NCI-H446 treated with DMSO at 0.1 percent for 48 hours (cell line): ENCODE results near the gene SMC3.
"Not testable (repeated sequence)": the region's sequence is repeated elsewhere in the genome, so short reads cannot be mapped to it uniquely, and the experiment has no call there.

Experiments
- DNase-seq: peaks from one replicate; lab custom pipeline; 2025; lab: John Stamatoyannopoulos, UW

The SMC3 gene

GRCh38 chr10:110625951-110626855 is 58.7 kb downstream of the SMC3 start:
- DNase-seq = no peak

DNA sequence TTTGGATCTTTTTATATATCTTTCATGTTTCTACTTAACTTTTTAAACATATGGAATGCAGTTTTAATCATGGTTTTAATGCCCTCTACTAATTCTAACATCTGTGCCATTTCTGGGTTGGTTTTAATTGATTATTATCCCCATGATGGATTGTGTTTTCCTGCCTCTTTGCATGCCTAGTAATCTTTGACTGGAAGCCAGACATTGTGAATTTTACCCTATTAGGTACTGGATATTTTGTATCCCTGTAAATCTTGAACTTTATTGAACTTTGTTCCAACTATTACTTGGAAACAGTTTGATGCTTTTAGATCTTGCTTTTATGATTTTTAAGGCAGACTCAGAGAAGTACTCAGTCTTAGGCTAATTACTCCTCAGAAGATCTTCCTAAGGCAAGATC is 60.7 kb downstream of the SMC3 start:
- DNase-seq = no peak

- DNase-seq = peak; percentile 29
Measured at GRCh38 chr10:110629680-110630191, 62.2 kb downstream of the SMC3 start.

- no peak for DNase-seq
Measured at GRCh38 chr10:110631934-110632333, 64.4 kb downstream of the SMC3 start.

GRCh38 chr10:110632591-110633215 is 65.2 kb downstream of the SMC3 start:
- DNase-seq = peak; percentile 42

DNA sequence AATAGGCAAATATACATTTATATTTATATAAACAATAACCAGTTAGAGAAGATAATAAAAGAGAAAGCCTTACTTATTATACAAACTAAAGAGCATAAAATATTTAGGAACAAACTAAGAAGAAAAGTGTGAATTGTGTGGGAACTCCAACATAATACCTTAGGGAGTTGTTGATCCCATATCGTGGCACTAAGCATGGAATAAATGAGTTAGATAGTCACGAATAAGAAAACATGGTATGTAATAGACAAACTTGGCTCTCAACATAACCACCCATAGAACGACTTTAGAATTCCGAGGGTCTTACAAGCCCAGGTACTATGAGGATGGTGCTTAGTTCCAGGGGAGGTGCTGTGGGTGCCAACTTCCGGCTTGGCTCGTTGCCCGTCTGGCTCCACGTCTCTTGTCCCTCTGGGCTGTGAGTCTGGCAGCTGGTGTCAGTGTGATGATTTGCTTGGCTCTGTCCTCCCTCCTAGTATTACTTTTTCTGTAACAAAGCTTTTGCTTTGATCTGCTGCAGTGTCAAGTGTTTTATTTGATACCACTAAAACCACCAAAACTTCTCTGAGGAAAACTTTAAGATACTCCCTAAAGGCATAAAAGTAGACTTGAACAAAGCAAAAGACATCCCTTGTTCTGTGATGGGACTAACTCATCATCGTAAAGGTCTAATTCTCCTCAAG is 67.2 kb downstream of the SMC3 start:
- DNase-seq = peak; percentile 37

DNA sequence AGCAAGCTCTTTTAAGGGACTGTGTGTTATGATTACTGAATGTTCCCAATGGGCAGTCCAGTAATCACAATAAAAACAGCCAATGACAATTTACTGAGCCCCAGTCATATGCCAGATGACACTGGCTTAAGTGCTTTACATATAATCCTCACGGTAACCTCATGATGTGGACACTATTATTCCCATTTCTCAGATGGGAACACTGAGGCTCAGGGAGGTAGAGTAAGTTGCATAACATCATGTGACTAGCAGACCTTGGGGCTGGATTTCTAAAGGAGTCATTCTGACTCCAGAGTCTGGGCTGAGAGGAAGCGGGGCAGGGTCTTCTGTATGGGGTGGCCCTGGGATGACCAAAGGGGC is 69.1 kb downstream of the SMC3 start:
- DNase-seq = no peak

DNA sequence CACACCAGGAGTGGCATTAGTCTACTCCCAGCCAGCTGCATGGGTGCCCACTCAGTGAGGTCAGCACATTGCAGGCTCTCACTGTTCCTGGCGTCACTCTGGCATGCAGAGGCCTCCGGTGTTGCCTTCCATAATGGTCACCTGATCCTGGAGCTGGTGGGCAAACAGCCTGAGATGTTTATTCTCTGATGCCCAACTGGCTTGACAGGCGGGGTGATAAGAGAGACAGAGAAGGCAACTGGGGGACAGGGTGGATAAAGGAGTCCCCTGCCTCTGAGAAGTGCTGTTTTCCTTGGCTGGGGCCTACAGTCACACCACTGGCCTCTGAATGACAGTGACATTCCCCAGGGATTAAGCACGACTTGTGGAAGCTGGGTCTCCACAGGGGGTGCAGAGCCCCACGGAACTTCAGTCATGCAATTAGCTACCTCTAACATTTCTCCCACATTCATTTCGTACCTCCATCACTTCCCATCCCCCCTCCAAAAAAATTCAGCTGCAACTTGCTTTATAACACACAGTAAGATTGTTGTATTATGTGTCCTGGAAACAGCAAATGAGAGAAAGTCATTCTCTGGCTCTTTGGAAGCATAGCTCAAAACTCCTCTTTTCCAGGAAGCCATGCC is 69.5 kb downstream of the SMC3 start:
- DNase-seq = no peak

DNA sequence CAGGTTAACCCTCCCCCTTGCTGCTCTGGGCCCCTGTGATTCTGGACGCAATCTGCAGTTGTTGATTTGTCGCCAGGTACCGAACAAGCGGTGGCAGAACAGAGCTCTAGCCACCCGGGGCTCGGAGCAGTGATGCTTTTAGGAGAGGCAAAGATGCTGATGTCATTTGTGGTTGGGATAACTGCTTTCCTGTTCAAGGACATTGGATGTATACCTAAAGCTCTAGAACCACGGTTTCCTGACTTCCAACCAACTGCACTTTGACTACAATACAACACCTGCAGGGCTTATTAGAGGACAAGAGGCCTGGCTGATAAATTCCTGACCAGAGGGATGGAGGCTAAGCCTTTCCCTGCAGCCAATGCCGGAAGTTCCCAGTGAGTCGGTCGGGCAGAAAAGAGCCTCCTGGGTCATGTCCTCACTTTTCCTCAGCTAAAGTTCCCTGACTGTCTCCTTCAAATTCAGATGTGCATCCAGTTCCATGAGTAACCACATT is 70.1 kb downstream of the SMC3 start:
- no peak for DNase-seq

GRCh38 chr10:110638319-110638718 is 70.8 kb downstream of the SMC3 start:
- DNase-seq = no peak

DNA sequence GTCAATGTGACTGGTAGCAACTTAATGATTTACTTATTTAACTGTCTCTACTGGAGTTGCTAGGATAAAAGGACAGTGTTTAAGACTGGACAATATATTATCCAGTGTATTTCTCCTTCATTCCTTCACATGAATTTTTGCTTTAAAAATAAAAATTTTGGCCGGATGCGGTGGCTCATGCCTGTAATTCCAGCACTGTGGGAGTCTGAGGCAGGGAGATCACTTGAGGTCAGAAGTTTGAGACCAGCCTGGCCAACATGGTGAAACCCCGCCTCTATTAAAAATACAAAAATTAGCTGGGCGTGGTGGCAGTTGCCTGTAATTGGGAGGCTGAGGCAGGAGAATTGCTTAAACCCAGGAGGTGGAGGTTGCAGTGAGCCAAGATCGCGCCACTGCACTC is 71.6 kb downstream of the SMC3 start:
- not testable (repeated sequence) for DNase-seq

GRCh38 chr10:110639858-110640257 is 72.4 kb downstream of the SMC3 start:
- not testable (repeated sequence) for DNase-seq

DNA sequence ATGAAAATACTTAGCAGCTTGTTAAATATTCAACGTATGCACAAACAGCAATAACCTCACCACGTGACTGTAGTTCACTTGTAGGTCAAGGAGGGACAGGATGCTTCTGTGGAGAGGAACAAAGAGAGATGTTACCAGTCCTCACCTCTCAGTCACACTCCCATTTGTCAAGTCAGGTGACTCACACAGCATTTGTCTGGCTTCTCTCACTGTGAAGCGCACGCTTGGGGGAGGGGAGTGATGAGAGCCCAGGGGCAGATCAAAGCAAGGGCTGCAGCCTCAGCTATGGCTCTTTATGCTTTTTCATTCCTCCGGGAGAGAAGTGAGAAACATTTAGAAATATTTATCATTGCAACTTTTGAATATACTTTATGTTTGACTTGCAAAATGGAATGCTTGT is 73.8 kb downstream of the SMC3 start:
- no peak for DNase-seq

- DNase-seq = no peak
Measured at GRCh38 chr10:110642204-110643034, 74.9 kb downstream of the SMC3 start.

DNA sequence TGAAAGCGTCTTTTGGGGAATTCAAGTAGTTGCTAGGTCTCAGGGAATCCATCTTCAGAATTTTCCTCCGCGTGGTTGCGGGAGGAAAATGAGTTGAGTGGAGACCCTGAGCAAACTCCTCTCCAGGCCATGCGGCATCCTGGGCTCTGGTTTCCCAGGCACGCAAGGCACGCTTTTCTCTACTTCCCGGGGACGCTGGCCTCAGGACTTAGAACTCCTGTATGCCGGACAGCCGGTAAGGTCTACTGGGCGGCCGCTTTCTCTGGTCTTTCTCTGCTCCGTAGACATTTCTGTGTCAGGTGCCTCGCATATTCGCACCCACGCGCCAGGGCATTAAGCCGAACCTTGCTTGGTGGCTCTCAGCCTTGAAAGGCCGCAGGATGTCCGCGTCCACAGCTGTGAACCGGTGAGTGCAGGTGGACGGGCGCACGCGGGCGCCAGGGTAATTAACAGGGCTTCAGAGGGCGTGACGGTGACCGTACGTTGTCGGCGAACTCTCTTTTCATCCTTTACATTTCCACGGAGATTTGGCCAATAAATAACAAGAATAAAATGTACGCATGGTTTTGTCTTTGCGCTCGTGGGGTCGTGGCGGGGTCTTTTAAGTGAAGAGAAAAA is 75.6 kb downstream of the SMC3 start:
- no peak for DNase-seq

GRCh38 chr10:110643653-110644597 is 76.4 kb downstream of the SMC3 start, which contains the start of gene RBM20:
TSS of gene RBM20 (plus strand) at chr10:110644336. CDS start at chr10:110644455, 119 bp downstream.
- DNase-seq = no peak

GRCh38 chr10:110644598-110645462 is 77.3 kb downstream of the SMC3 start:
- no peak for DNase-seq

GRCh38 chr10:110646417-110647135 is 79.1 kb downstream of the SMC3 start:
- peak; percentile 72 for DNase-seq
